H1 (cell line): Measurements from ENCODE around the gene NSUN2. TPM values are rescaled to one million over a fixed set of nuclear protein-coding genes. Genes with fewer than 3 reads are reported as not detected.

Experiments used
- CBX5 ChIP-seq: fragments of 300-800, 300-1000 bp; sonication (generic); IDR thresholded peaks from 2 replicates; pipeline ENCODE4 v1.7.1; 2016; ENCODE audit warnings: antibody characterized with exemption, low read length, low read depth
- CEBPB ChIP-seq: IDR thresholded peaks from 2 replicates; pipeline ENCODE4 v1.6.1; 2012; ENCODE audit warnings: low read depth, low read length
- JUND ChIP-seq: IDR thresholded peaks from 2 replicates; pipeline ENCODE4 v1.6.1; 2011; ENCODE audit warnings: mild to moderate bottlenecking, improper control_type of control experiment, low read length
- POU5F1 ChIP-seq: IDR thresholded peaks from 2 replicates; pipeline ENCODE4 v1.6.1; 2011; ENCODE audit warnings: low read depth, mild to moderate bottlenecking, low read length, moderate library complexity
- TAF1 ChIP-seq: IDR thresholded peaks from 2 replicates; pipeline ENCODE4 v1.6.1; 2011; ENCODE audit warnings: mild to moderate bottlenecking, low read depth, low read length
- polyA plus RNA-seq, 7 experiments: library from polyadenylated mRNA; depleted of rRNA in 3 of 7; stranded (reverse) in 5 of 7; unstranded in 2 of 7; fragments of >200 nt in 5 of 7; fragments of 200-250 nt in 2 of 7; gene quantifications; 1 replicate in 5 of 7; 2 replicates in 1 of 7; 4 replicates in 1 of 7; pipeline versions ENCODE4 v1.2.1 to v1.2.3, GENCODE V29; 2011 to 2013; ENCODE audit warnings: missing spikeins in 2 of 7, mixed read lengths in 2 of 7
- total RNA-seq: library from RNA; stranded (reverse); fragmentation: NEBNext Ultra II Directional; extraction: Animal tissue kit (Norgen Biotek cat#: 25700); gene quantifications from 2 replicates; pipeline ENCODE4 v1.2.1, GENCODE V29; 2021
- TF ChIP-seq, protein P1 (sequence below), 3 experiments: IDR thresholded peaks; 1 replicate in 2 of 3; 2 replicates in 1 of 3; pipeline versions ENCODE4 v1.5.1 to v1.6.1; 2011; ENCODE audit warnings: low read length in 3 of 3, mild to moderate bottlenecking in 3 of 3, inconsistent platforms in 2 of 3, low read depth in 1 of 3, moderate library complexity in 1 of 3; ENCODE audit not compliant: insufficient read depth in 1 of 3; ENCODE audit errors: control extremely low read depth in 1 of 3

The NSUN2 gene
- total and polyA plus RNA-seq, 2 of the 8 experiments (the other 6 are each of a cell fraction or from before 2014, with no cell fraction given), result 47.3 to 94.7 TPM

DNA sequence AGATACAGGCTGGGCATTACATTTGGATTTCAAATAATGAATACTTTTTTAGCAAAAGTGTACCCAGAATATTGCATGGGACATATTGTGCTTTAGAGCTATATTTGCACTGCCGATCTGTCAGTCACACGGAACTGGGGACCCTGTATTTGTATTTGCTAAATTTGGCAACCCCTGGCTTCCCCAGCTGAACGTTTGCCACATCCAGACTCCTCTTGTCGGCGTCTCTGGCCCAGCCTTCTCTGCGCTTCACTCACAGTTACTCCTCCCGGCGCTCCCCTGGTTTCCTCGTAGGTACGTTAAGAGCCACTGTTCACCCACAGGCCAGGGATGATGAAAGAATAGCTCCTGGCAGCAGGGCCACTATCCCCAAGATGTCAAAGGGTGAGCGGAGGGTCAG is 58.7 kb downstream of the NSUN2 start (continued):
- no peak for TF ChIP-seq CEBPB
- no peak for TF ChIP-seq JUND
- no peak for TF ChIP-seq POU5F1
- TF ChIP-seq, protein P1, sequence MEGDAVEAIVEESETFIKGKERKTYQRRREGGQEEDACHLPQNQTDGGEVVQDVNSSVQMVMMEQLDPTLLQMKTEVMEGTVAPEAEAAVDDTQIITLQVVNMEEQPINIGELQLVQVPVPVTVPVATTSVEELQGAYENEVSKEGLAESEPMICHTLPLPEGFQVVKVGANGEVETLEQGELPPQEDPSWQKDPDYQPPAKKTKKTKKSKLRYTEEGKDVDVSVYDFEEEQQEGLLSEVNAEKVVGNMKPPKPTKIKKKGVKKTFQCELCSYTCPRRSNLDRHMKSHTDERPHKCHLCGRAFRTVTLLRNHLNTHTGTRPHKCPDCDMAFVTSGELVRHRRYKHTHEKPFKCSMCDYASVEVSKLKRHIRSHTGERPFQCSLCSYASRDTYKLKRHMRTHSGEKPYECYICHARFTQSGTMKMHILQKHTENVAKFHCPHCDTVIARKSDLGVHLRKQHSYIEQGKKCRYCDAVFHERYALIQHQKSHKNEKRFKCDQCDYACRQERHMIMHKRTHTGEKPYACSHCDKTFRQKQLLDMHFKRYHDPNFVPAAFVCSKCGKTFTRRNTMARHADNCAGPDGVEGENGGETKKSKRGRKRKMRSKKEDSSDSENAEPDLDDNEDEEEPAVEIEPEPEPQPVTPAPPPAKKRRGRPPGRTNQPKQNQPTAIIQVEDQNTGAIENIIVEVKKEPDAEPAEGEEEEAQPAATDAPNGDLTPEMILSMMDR (IDR thresholded peaks at IDR 0.05; ENCODE audit: control extremely low read depth in 1 of 3, insufficient read depth in 1 of 3, low read depth in 1 of 3, low read length in 3 of 3), result no peak
- TF ChIP-seq TAF1, result no peak
- TF ChIP-seq CBX5, result no peak
